Stimulated activated CD4-positive, alpha-beta T cell treated with anti-CD3 and anti-CD28 coated beads, Interleukin-15, amount 100 ng/mL, for 24 hours (primary cell): ENCODE measurements around the gene DQX1.
A peak's percentile ranks its signal among the peaks of the same experiment; 100 is the strongest.
"Not testable (repeated sequence)": the region's sequence is repeated elsewhere in the genome, so short reads cannot be mapped to it uniquely, and the experiment has no call there.

Experiments
- DNase-seq: peaks from one replicate; pipeline ENCODE4 v3.0.0-alpha.2; 2020

DQX1 gene, protein sequence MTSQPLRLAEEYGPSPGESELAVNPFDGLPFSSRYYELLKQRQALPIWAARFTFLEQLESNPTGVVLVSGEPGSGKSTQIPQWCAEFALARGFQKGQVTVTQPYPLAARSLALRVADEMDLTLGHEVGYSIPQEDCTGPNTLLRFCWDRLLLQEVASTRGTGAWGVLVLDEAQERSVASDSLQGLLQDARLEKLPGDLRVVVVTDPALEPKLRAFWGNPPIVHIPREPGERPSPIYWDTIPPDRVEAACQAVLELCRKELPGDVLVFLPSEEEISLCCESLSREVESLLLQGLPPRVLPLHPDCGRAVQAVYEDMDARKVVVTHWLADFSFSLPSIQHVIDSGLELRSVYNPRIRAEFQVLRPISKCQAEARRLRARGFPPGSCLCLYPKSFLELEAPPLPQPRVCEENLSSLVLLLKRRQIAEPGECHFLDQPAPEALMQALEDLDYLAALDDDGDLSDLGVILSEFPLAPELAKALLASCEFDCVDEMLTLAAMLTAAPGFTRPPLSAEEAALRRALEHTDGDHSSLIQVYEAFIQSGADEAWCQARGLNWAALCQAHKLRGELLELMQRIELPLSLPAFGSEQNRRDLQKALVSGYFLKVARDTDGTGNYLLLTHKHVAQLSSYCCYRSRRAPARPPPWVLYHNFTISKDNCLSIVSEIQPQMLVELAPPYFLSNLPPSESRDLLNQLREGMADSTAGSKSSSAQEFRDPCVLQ

DNA sequence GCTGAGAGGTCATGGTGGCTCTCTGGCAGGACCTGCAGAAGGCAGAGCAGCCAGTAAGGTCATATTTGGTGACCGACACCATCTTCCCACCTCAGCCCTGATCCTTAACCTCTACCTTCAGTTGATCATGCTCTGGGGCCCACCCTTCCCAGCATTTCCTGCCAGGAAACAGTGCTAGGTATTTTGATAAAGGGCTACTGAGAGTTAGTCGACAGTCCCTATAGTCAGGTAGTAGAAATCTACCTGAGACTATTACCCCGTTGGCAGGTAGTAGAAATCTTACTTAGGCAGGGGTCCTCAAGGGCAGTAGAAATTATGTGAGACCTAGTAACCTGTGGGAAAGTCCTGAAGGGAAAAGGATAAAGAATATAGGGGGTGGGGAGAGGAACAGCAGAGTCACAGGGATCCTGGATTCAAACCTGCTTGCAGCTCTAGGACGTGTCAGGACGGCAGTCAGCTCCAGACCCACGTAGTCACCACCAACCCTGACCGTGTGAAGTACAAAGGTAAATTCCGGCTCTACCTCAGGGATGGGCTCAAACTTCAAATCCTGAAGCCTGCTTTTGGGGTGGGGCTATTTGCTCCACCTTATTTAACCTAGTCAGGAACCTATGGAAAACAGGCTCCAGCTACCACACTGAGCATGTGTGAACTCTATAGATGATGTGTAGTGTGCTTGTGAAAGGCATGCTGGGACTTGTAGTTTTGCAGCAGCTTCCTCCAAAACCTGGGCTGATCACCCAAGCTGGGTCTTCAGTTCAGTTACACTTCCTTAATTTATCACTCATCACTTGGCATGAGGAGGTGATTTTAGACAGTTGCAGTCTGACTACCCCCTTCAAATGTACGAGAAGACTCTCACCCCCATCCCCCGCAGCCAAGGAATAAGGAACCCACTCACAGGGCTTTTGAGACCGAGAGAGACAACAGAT lies at the start of gene DQX1:
DQX1 (minus strand) TSS at position 515 of the 932 bp plus-strand sequence; CDS start at position 13, 502 bp downstream.
- DNase-seq, result no peak

DNA sequence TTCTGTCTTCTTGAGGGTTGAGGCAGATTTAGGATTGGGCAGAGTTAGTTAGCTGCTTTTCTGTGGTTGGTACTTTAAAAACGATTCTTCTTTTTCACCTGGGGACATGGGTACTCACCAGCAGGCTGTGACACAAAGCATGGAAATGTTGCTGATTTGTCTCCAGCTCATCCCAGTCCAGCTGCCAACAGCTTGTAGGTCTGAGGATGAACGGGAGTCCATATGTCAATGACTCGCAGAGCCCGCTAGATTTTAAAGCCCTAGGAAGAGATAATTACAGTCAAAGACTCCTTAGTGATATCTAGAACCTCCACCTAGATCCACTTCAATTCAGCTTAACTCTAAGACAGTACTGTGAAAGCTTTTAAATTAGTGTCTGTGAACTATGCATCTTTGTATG lies 49.3 kb upstream of the DQX1 start:
- no peak for DNase-seq

DNA sequence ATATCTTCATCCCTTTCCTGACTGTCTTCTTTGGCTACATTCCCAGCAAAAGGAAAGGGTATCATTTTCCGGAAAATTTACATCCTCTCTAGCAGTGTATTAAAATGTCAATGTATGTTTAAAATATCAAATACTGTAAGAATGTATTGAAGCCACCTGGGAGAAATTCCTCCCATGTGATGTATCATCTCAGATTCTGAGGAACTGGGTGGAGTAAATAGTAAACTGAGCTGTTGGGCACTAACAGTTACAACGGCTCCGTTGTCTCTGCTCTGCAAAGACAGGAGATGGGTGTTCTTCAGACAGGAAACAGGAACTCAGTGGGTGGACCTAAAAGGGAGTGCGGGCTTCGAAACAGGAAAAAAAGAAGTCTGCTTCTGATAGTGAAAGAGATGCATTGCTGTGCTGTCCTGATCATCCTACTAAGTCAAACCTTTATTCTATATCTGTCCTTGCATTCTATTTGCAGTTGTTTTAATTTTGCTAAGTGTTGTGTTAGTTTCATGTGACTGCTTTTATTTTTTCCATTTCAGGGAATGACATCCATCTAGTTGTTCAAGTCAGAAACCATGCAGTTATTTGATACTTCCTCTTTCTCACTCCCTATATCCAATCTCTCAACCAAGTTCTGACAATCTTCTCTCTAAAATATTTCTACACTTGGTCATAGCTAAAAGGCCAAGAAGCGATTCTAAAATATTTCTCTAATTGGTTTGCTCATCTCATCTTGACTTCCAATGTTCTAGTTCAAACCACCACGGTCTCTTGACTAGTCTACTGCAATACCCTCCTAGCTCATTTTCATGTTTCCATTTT lies 47.9 kb upstream of the DQX1 start:
- no peak for DNase-seq

DNA sequence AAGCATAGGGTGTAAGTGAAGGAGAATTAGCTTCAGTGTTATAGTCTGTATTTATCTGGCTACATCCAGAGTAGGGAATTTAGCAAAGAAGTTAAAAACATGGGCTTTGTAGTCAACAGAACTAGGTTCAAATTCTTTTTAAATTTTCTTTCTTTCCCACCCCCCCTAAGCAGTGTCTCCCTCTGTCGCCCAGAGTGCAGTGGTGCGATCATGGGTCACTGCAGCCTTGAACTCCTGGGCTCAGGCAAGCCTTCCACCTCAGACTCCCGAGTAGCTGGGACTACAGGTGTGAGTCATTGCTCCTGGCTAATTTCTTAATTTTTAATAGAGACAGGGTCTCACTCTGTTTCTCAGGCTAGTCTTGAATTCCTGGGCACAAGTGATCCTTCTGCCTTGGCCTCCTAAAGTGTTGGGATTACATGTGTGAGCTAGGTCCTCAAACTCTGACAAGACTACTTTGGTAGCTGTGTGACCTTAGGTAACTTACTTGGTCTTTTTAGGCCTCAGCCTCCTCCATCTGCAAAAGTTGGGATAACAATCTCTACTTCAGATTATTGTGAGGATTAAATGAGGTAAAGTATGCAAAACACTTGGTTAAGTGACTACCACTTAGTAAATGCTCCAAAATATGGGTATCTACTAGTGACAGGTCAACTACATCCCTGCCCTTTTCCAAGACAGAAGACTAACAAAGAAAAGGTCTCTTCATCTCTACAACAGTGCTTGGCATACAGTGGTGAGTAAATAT lies 46.3 kb upstream of the DQX1 start:
- DNase-seq, result no peak

DNA sequence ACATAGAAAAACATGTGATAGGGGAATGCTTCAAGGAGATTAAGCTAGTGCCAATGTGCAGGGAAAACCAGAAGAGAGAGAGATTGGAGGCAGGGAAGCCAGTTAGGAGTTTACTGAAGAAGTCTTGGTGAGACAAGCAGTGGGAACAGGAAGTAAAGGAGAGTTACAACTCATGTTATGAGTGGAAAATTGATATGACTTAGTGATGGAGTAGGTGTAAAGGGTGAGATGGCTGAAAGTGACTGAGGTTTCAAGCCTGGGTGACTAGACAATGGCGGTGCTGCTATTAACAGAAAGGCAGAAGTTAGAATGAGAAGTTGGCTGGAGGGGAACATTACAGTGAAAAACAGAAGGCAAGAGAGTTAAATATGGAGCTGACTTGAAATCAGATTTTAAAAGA lies 45.0 kb upstream of the DQX1 start:
- DNase-seq, result peak; percentile 45

DNA sequence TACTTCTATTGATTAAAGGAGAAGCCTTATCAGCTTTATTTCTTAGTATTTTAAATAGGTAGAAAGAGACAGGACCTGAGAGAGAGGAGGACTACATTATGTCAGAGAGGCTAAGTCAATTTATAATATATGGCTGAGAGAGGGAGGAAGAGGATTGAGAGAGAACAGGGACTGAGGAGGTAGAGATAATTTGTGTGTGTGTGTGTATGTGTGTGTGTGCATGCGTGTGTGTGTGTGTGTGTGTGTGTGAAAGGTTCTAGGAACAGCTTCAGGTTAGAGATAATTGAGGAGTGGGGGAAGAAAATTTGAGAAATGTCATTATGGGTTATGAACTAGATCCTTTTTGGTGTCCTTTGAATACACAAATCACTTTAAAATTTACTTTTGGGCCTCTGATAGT lies 43.7 kb upstream of the DQX1 start:
- no peak for DNase-seq

DNA sequence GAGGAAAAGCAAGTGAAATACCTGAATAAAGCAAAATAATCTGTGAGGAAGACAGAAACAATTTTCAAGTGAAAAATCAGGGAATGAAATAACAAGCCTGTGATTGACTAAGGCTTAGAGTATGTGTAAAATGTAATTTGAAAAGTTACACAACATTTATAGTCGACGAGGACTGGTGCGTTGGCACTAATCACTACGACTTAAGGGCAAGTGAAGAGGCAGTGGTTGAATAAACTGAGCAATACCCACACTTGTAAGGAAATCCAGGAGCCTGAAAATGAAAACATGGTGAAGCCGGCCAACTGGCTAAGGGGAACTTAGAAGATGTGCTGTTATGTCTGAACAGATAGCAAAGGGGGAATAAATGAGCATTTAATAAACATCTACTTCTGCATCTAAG lies 41.9 kb upstream of the DQX1 start:
- DNase-seq, result no peak

DNA sequence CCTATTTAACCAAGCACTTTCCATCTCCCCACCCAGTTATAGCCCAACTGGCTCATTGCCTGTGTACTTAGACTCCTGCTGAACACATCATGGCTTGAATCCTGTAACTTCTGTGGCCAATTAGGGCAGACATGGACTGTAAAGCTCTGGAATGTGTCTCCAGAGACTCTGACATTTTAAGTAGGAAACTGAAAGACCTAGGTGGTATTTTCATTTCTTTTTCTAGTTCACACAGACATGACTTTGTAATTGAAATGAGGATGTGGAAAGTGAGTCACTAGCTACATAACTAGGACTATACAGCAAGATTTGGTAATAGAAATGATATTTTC lies 40.7 kb upstream of the DQX1 start:
- DNase-seq, result no peak

DNA sequence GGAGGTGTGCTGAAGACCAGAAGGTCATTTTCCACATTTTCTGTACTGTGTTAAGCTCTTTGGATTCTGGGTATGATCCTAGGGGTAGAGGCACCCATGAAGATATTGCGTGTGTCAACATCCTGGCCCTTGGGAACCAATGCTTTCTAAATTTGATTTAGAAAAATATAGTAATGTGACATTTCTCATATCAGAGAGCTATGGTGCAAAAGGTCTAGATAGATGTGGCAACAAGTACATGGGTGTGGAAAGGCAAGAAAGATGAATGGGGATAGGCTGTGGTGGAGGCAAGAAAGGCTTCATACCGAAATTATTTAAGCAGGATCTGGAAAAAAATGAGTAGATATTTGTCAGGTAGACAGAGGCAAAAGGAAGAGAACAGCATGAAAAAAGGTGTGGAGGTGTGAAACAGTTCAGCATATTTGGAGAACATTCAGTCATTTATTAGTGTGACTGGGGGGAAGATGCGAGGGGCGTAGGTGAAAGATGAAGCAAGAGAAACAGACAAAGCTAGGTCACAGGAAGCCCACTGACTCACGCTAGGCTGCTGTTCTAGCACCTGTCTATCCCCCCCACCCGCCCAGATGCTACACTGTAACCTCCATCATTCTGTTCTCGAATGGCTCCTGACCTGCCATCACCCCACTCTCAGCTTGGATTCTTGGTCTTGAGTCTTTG lies 40.2 kb upstream of the DQX1 start:
- no peak for DNase-seq

DNA sequence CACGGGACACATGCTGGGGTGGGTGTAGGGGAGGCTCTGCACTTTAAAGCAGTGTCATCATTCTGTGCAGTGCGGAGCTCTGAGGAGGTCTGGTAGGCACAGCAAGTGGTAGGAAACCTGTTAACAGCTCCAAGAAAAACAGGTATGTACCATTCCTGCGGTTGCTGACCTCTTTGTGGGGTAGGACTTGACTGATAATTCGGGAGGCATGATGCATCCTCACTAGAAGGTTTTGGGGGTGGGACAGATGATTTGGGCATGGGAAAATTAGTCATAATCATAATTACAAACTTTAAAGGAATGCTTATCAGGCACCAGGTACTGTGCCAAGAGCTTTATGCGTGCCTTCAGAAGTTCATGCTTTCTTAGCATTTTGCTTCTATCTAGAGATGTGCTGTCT lies 38.2 kb upstream of the DQX1 start:
- no peak for DNase-seq

DNA sequence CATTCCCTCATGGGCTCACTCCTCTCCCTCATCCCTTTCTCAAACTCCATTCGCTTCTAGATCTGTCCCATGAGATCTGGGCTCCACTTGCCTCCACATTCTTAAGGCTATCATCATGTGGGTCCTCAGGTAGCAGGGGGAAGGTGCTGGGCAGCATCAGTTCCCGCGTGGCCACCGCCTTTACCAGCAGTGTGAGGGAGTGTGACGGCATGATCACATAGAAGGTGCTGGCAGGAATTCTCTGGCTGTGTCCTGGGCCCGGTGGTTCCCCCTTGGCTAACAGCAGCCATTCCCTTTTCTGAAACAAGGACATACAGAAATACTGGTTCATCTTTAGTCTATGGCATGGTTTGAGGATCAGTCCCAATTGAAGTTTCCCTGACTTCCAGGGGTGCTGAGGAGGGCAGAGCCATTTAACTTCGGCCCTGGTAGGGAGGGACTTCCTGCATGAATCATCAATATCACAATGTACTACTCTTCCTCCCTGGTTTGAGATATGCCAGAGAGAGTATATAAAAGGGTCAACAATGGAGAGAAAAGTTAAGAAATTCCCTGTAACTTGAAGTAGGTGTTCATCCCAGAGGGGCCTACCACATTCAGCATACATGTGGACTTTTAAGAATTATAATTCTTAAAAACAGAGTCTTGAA lies 36.2 kb upstream of the DQX1 start:
- DNase-seq, result no peak

DNA sequence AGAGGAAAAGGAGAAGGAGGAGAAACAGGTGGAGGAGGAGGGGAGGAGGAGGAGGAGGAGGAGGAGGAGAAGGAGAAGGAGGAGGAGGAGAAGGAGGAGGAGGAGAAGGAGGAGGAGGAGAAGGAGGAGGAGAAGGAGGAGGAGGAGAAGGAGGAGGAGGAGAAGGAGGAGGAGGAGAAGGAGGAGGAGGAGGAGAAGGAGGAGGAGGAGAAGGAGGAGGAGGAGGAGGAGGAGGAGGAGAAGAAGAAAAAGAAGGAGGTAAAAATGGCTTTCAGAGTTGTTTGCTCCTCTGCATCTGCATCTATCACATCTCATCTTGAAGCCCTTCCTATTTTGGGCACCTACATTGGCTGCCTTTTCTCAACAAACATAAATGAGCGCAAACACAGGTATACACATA lies 35.0 kb upstream of the DQX1 start:
- not testable (repeated sequence) for DNase-seq

DNA sequence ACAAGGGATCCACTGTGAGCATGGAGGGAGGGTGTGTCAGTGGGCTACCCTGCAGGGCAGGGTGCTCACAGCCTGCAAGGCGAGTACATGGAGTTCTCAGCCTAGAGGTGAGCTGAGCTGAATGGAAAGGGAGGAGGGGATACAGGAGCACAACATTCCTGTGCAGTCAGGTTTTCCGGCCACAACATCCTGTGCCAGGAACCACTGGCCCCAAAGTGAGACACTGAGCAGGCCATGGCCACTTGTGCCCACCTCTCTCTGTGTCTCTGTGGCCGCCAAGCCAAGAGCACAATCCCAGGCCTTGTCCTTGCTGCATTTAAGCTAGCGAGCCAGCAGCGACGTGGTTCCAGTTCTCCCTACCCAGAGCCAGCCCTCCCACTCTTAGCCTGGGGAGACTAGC lies 34.6 kb upstream of the DQX1 start:
- DNase-seq, result no peak

DNA sequence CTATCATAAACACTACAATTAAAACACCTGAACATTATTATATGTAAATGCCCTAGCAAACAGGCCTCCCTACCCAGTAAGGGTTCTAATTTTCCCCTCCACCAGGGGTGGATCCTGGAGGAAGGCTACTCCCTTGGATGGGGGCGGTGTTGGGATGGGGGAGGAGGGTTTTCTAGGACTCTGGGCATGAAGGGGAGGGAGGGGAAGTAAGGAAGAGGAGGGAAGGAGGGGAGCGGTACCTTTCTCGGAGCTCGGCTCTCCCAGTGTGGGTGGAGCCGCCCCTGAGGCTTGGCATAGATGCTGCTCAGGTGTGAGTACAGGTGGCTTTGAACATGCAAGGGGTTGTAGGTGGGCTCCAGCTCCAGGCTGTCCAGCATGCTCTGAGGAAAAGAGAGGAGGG lies 33.9 kb upstream of the DQX1 start:
- DNase-seq, result no peak

DNA sequence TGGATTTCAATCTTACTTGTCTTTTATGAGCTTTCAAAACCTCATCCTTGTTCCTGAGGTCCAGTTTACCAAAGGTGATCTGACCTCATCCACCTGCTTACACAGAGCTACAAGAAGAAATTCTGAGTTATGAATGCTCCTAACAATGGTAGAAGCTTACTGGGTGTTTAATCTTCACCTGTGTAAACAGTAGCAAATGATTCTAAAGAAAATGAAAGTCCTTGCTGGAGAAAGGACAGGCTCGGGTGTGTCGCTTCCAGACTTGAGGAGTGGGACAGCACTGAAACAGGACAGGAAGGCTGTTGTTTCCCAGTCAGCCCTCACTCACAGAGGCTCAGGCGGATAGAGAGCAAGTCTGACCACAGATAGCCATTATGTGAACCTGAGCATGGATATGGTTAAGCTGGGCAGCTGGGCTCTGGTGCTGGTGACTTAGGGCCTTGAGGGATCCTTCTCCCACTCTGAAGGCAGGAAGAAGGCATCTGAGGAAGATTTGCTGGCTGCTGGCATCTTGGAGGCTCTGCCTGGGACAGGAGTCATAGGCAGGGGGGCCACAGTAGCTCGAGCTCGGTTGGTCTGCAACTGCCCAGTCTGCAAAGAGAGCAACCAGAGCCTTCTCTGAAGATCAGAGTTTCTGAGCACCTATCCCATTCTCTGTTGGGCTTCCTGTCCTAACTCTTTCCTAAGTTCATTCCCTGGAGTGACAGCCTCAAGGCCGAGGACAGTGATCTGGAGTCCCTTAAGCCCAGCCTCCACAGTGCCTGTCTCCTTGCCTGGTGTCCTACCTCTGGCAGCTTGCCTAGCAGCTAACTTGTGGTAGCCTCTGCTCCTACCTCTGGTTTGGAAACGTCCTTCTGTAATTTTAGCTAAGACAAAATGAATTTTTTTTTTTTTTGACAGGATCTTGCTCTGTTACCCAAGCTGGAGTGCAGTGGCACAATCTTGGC lies 32.5 kb upstream of the DQX1 start:
- no peak for DNase-seq

DNA sequence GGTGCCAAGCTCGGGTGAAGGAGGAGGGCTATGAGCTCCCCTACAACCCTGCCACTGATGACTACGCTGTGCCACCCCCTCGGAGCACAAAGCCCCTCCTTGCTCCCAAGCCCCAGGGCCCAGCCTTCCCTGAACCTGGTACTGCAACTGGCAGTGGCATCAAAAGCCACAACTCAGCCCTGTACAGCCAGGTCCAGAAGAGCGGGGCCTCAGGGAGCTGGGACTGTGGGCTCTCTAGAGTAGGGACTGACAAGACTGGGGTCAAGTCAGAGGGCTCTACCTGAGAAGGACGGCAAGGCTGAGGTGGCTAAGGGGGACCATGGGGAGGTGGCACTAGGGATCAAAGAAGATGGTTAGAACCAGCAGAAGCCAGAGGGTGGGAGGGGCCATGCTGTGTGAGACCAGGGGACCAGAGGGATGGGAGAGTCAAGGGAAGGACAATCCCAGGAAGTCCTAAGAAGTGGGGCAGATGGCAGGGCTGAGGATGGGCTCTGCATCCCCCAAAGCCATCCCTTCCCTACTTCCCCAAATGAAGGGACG lies 30.9 kb upstream of the DQX1 start:
- no peak for DNase-seq

DNA sequence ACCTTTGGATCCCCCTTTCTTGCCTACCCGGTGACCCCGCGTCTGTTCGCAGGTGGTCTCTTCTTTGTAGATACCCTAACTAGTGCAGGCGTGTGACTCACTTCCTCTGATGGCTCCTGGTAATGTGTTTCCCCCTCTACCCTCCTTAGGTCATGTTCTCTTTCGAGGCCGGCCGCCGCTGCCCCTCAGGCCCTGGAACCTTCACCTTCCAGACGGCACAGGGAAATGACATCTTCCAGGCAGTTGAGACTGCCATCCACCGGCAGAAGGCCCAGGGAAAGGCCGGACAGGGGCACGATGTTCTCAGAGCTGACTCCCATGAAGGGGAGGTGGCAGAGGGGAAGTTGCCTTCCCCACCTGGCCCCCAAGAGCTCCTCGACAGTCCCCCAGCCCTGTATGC lies 30.1 kb upstream of the DQX1 start:
- DNase-seq, result no peak

DNA sequence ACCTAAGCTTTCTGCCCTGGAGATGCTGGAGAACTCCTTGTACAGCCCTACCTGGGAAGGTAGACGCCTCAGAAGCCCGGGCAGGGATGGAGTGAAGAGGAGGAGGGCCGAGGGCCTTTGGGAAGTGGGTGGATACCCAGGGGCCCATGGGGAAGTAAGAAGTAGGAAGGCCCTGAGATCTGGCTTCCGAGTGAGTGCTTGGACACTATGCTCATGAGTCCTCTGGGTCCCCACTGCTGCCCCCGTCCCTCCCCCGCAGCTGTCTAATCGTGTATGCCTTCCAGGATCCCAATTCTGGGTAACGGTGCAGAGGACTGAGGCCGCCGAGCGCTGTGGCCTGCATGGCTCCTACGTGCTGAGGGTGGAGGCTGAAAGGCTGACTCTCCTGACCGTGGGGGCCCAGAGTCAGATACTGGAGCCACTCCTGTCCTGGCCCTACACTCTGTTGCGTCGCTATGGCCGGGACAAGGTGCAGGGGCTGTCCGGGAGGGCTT lies 29.6 kb upstream of the DQX1 start:
- no peak for DNase-seq
